ENCODE results near the gene CPXM2. TPM values are rescaled to one million over a fixed set of nuclear protein-coding genes. Genes with fewer than 3 reads are reported as not detected.

Gene CPXM2
- total and polyA plus RNA-seq, 10 of the 15 experiments (the other 5 are each of a cell fraction or from before 2014, with no cell fraction given): 0.08 to 1.1 (median 0.58) TPM

- TF ChIP-seq BACH1 (IDR thresholded peaks at IDR 0.05; ENCODE audit: borderline replicate concordance): no peak
- TF ChIP-seq YBX1 (IDR thresholded peaks at IDR 0.05): no peak
- TF ChIP-seq HSF1 (IDR thresholded peaks at IDR 0.05; ENCODE audit: low read depth, low read length): no peak
- no peak for TF ChIP-seq HDAC6 (IDR thresholded peaks at IDR 0.05; ENCODE audit: unreplicated experiment)
- TF ChIP-seq MAX (IDR thresholded peaks at IDR 0.05; ENCODE audit: low read depth, low read length): no peak
These were observed 109.6 kb downstream of the CPXM2 start (continued) for GRCh38 chr10:123781956-123782500.

- Histone ChIP-seq H3K79me2 (ENCODE audit: control insufficient read depth, insufficient read depth, low read length) (no peaks in the 10 kb centered on the region), H3K4me1 (ENCODE audit: control insufficient read depth, insufficient read depth, low read length) (no peaks in the 10 kb centered on the region), H3K36me3 (ENCODE audit: control insufficient read depth in 2 of 2, insufficient read depth in 2 of 2, low read length in 1 of 2) (no peaks in the 10 kb centered on the region), H3K27ac (ENCODE audit: control insufficient read depth, insufficient read depth) (no peak overlapping the region), H3K9ac (ENCODE audit: control insufficient read depth, insufficient read depth, low read length) (no peak overlapping the region), H4K20me1 (ENCODE audit: control insufficient read depth, insufficient read depth) (no peaks in the 10 kb centered on the region), H3K27me3 (replicated peaks in 1 of 2; ENCODE audit: control insufficient read depth in 2 of 2, insufficient read depth in 2 of 2, low read length in 1 of 2) (peaks cover 1 to 5% of the 10 kb centered on the region in 2 experiments; a peak in 3 of 4 replicates), H3K9me3 (replicated peaks; ENCODE audit: control insufficient read depth, insufficient read depth, low read length) (no peaks in the 10 kb centered on the region), H3K4me2 (ENCODE audit: control insufficient read depth, insufficient read depth) (no peak overlapping the region), H2AFZ (ENCODE audit: control insufficient read depth, low read depth, low read length) (no peak overlapping the region), H3K4me3 (no peak overlapping the region)
- in situ Hi-C loops (cut with MboI) (no loop called here), intact Hi-C loops (cut with micrococcal nuclease; ENCODE audit: unreplicated experiment) (no loop called here)
- ATAC-seq: no peak
- RAD21 ChIA-PET (ENCODE audit: unreplicated experiment): no interaction called here
- DNase-seq (ENCODE audit: low read depth, low spot score): no peak
- POLR2A ChIA-PET: interaction anchor here (0.5 kb wide), 1 partner anchor 12 kb away, joined by 7 read pairs; no protein-coding TSS in a partner anchor
- SMC1A ChIA-PET (ENCODE audit: uncharacterized antibody, unreplicated experiment): interaction anchor here (1.1 kb wide), 1 partner anchor 68 kb away, joined by 6 read pairs; no protein-coding TSS in a partner anchor
- FAIRE-seq: no peak
- TF ChIP-seq ZNF592 (IDR thresholded peaks at IDR 0.05) (no peak), BCL3 (IDR thresholded peaks at IDR 0.05; ENCODE audit: borderline replicate concordance, insufficient read depth, low read depth, low read length, poor library complexity, severe bottlenecking) (no peak), PAX5 (IDR thresholded peaks at IDR 0.05; ENCODE audit: borderline replicate concordance, low read depth, low read length) (no peak)
- 19% methylated on average over 9 of the region's 9 CpGs for WGBS (ENCODE audit: insufficient coverage, insufficient replicate concordance, low lambda C conversion rate, missing lambda C conversion rate)
- CTCF ChIA-PET: no interaction called here
- no TSS peak for BruUV-seq (replicated peaks)
These were observed 110.2 kb downstream of the CPXM2 start for GRCh38 chr10:123781324-123781900.
